GM23248 (cell line): Measurements from ENCODE around the gene IL1RAPL2.

Experiments
- EZH2 ChIP-seq: fragments of 200-600 bp; sonication (generic); IDR thresholded peaks from 2 replicates; pipeline ENCODE4 v1.6.1; 2018; ENCODE audit warnings: antibody characterized with exemption, mild to moderate bottlenecking; ENCODE audit not compliant: insufficient read depth, poor library complexity, severe bottlenecking
- EZH2phosphoT487 ChIP-seq: fragments of 200-600 bp; sonication (generic); IDR thresholded peaks from 2 replicates; pipeline ENCODE4 v1.6.1; 2018; ENCODE audit warnings: antibody characterized with exemption, moderate library complexity, mild to moderate bottlenecking, low read depth; ENCODE audit not compliant: insufficient read depth

- no peak for TF ChIP-seq EZH2
- no peak for TF ChIP-seq EZH2phosphoT487
Observed at GRCh38 chrX:105098812-105099211, 532.8 kb downstream of the IL1RAPL2 start.
